Tibial artery (tissue), 4 donors: ENCODE data around the gene KLC4.
"Not testable (repeated sequence)": the region's sequence is repeated elsewhere in the genome, so short reads cannot be mapped to it uniquely, and the experiment has no call there.

Experiments
- DNase-seq, 2 donors: peaks; one replicate each; pipeline ENCODE4 v3.0.0-alpha.2; 2019
- H3K27ac ChIP-seq, 2 donors: fragments of 200-600 bp; sonication (generic) in 1 of 2; 1 replicate in 1 of 2; 2 replicates in 1 of 2; pipeline ENCODE4 v1.5.1; 2018 to 2019; ENCODE audit warnings: mild to moderate bottlenecking in 1 of 2
- H3K27me3 ChIP-seq, 2 donors: fragments of 200-600 bp; sonication (generic) in 1 of 2; one replicate each; pipeline versions ENCODE4 v1.5.1 to v1.6.0; 2016 to 2019
- H3K36me3 ChIP-seq, 3 donors: fragments of 200-600 bp; sonication (generic) in 2 of 3; one replicate each; pipeline ENCODE4 v1.5.1; 2016 to 2019; ENCODE audit warnings: mild to moderate bottlenecking in 2 of 3
- H3K4me1 ChIP-seq, 4 donors: fragments of 200-600 bp; sonication (generic) in 2 of 4; 1 replicate in 3 of 4; 2 replicates in 1 of 4; pipeline ENCODE4 v1.5.1; 2016 to 2019
- H3K4me3 ChIP-seq, 2 donors: fragments of 200-600 bp; sonication (generic) in 1 of 2; 1 replicate in 1 of 2; 2 replicates in 1 of 2; pipeline ENCODE4 v1.5.1; 2018 to 2019; ENCODE audit warnings: mild to moderate bottlenecking in 2 of 2
- H3K9me3 ChIP-seq, 3 donors: fragments of 200-600 bp; sonication (generic) in 1 of 3; one replicate each; pipeline ENCODE4 v1.5.1; 2016 to 2019
- CTCF ChIP-seq, 2 experiments: fragments of 200-600 bp in 1 of 2; fragments of 450-650 bp in 1 of 2; IDR thresholded peaks; one replicate each; pipeline ENCODE4 v1.5.1; 2017 to 2019; ENCODE audit warnings: antibody characterized with exemption in 2 of 2, mild to moderate bottlenecking in 1 of 2, moderate library complexity in 1 of 2
- intact Hi-C: fragments of 100-400 bp; cut with DNase I; formaldehyde crosslinking; loops from one replicate; pipeline ENCODE4 v1.15.0; 2023; ENCODE audit warnings: low total_unique reads

KLC4 gene

GRCh38 chr6:43107344-43108062 lies 48.1 kb downstream of the KLC4 start:
- no peaks in the 10 kb centered on the region for H3K9me3 ChIP-seq
- intact Hi-C loops = no loop called here
- H3K4me1 ChIP-seq = no peaks in the 10 kb centered on the region
- no peak overlapping the region for H3K27ac ChIP-seq
- TF ChIP-seq CTCF (IDR thresholded peaks at IDR 0.05) = no peak
- no peaks in the 10 kb centered on the region for H3K27me3 ChIP-seq
- no peak for DNase-seq
- H3K4me3 ChIP-seq = no peak overlapping the region
- H3K36me3 ChIP-seq = no peaks in the 10 kb centered on the region

DNA sequence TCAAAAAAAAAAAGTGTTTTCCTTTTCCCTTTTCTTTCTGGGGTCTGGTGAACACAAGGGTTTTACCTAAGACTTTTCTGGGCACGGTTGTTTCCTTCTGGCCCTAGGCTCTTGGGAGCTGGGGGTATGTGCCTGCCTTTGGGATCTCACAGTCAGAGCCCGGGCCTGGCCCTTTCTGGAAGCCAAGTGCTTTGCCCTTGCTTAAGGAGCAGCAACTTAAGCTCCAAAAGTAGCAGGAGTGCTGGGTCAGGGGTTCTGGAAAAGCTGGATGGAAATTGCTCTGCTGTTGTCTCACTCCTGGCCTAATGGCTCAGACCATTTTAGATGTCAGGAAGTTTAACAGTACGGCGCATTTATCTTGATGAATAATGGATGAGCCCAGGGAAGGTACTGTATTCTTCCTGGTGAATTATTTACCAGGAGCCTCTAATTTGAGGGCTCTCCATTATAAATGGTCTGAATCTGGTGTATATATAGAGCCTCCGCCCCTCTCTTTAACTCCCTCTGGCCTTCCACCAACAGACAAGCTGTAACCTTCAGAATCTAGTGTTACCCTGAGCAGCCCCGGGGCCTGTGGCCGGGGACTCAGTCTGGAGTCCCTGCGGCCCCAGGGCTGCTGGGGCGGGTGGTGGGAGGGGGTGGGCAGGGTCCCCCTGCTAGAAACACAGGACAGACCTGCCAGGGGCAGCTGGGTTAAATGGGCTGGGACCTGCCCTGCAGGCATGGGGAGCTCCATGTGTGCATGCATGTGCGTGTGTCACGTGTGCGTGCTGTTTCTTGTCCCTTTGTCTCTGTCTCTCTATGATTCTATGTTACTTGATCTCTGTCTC lies 54.2 kb downstream of the KLC4 start:
- DNase-seq = no peak
- Histone ChIP-seq H3K36me3 (no peaks in the 10 kb centered on the region), H3K27ac (no peak overlapping the region), H3K4me1 (peaks cover 0 to 17% (median 7%) of the 10 kb centered on the region in 4 donors), H3K4me3 (no peak overlapping the region), H3K27me3 (no peaks in the 10 kb centered on the region), H3K9me3 (no peaks in the 10 kb centered on the region)
- no peak for TF ChIP-seq CTCF (IDR thresholded peaks at IDR 0.05)
- intact Hi-C loops = no loop called here

DNA sequence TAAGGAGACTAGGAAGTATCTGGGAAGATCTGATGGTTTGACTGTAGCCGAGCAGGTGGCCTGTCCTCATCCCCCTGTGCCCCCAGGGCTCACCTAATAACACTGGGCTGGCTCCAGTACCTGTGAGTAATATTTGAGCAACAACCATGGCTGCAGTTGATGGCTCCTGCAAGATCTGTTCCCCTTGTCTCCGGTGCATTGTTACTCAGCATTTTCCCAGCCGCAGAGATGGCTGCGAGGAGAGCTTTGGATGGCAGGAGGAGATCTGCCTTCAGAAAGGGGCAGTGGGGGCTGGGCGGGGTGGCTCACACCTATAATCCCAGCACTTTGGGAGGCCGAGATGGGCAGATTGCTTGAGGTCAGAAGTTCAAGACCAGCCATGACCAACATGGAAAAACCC lies 55.9 kb downstream of the KLC4 start:
- no peak for TF ChIP-seq CTCF (IDR thresholded peaks at IDR 0.05)
- Histone ChIP-seq H3K4me3 (no peak overlapping the region), H3K4me1 (peaks cover 0 to 17% (median 9%) of the 10 kb centered on the region in 4 donors), H3K27me3 (no peaks in the 10 kb centered on the region), H3K9me3 (no peaks in the 10 kb centered on the region), H3K27ac (no peak overlapping the region), H3K36me3 (no peaks in the 10 kb centered on the region)
- intact Hi-C loops = no loop called here
- no peak for DNase-seq

DNA sequence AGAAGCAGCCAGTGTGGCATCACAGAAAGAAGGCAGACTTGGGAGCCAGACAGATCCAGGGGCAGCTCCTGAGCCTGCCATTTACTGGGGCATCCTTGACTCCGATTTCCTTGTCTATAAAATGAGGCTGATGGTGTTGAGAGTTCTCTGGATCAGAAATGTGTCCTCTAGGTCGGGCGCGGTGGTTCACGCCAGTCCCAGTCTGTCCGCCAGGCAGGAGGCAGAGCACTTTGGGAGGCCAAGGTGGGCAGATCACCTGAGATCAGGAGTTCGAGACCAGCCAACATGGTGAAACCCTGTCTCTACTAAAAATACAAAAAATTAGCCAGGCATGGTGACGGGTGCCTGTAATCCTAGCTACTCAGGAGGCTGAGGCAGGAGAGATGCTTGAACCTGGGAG lies 58.0 kb downstream of the KLC4 start:
- DNase-seq, H3K27me3 ChIP-seq: not testable (repeated sequence)
- peaks cover 0 to 34% (median 25%) of the 10 kb centered on the region in 4 donors for H3K4me1 ChIP-seq

GRCh38 chr6:43119482-43119881 lies 60.1 kb downstream of the KLC4 start:
- no peak overlapping the region for H3K27ac ChIP-seq
- no peak for TF ChIP-seq CTCF (IDR thresholded peaks at IDR 0.05)
- H3K27me3 ChIP-seq = no peaks in the 10 kb centered on the region
- no peaks in the 10 kb centered on the region for H3K36me3 ChIP-seq
- H3K4me1 ChIP-seq = peaks cover 0 to 43% (median 28%) of the 10 kb centered on the region in 4 donors
- H3K4me3 ChIP-seq = no peak overlapping the region
- no peak for DNase-seq
- H3K9me3 ChIP-seq = no peaks in the 10 kb centered on the region
- intact Hi-C loops = no loop called here

More for the DNA sequence above, 58.0 kb downstream of the KLC4 start:
- intact Hi-C loops, H3K9me3 ChIP-seq, H3K36me3 ChIP-seq, H3K27ac ChIP-seq, H3K4me3 ChIP-seq: not testable (repeated sequence)
